Kidney tubule cell (primary cell): ENCODE data around the gene CEP78.
"Not testable (repeated sequence)": the region's sequence is repeated elsewhere in the genome, so short reads cannot be mapped to it uniquely, and the experiment has no call there.

Experiments
- DNase-seq: peaks from one replicate; pipeline ENCODE4 v3.0.0-alpha.2; 2018; ENCODE audit warnings: low spot score

Gene CEP78

DNA sequence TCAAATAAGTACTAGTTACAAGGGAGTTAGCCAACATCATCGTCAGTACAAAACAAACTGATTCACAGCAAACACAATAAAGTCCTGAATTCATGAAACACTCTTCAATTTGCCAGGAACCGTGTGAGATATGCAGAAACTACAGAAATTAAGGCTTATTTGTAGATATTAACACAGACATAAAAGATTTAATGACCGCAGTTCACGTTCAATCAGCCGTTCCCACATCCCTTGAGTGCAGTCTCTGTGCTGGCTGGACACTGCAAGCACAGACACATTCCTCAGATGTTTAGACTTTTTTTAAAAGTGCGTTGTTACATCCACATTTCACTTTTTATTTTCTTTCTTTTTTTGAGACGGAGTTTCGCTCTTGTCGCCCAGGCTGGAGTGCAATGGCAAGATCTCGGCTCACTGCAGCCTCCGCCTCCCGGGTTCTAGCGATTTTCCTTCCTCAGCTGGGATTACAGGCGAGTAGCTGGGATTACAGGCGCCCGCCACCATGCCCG is 566 bp upstream of the CEP78 start:
- peak; percentile 34 for DNase-seq

DNA sequence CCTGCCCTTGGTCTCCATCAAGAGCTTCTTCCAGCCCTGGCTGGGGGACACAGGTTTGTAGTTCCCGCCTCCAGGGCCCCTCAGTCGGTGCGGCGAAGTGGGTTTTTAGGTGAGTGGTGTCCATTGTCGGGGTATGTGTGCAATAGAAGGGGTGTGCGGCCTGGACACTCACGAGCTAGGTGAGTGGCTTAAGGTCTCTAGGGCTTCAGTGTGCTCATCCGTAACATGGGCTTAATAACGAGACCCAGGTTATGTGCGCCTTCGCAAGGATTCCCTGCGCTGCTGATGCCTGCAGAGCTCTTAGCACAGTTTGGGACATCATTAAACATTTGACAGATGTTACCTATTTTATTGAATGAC is 656 bp downstream of the CEP78 start:
- peak; percentile 54 for DNase-seq

GRCh38 chr9:78238046-78239038 is 2.5 kb downstream of the CEP78 start:
- no peak for DNase-seq

- DNase-seq, result peak; percentile 67
Observed at GRCh38 chr9:78239506-78239905, 3.6 kb downstream of the CEP78 start.

GRCh38 chr9:78242041-78242440 is 6.2 kb downstream of the CEP78 start:
- DNase-seq, result no peak

GRCh38 chr9:78243130-78243529 is 7.3 kb downstream of the CEP78 start:
- no peak for DNase-seq

- no peak for DNase-seq
Observed at GRCh38 chr9:78245401-78245800, 9.5 kb downstream of the CEP78 start.

- DNase-seq, result no peak
Observed at GRCh38 chr9:78248635-78249034, 12.8 kb downstream of the CEP78 start.

- DNase-seq, result no peak
Observed at GRCh38 chr9:78249542-78249941, 13.7 kb downstream of the CEP78 start.

GRCh38 chr9:78252616-78253015 is 16.7 kb downstream of the CEP78 start:
- no peak for DNase-seq

DNA sequence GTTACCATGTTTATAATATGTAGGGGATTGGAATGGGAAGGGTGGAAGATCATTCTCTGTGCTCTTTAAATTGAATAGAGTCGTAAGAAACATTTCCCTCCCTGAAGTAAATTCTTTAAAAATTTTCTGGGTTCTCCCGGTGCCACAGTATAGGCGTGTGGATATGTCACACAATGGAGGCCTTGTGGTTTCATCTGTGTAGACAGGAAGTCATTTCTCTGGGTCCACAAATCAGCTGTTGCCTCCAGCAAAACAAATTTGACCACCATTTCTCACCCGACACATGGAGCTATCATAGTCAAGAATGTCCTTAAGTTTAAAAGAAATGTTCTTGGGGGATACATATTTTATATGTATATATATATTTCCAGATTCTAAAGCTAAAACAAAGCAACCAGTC is 17.4 kb downstream of the CEP78 start:
- DNase-seq, result no peak

GRCh38 chr9:78261403-78262001 is 25.6 kb downstream of the CEP78 start:
- peak; percentile 38 for DNase-seq

DNA sequence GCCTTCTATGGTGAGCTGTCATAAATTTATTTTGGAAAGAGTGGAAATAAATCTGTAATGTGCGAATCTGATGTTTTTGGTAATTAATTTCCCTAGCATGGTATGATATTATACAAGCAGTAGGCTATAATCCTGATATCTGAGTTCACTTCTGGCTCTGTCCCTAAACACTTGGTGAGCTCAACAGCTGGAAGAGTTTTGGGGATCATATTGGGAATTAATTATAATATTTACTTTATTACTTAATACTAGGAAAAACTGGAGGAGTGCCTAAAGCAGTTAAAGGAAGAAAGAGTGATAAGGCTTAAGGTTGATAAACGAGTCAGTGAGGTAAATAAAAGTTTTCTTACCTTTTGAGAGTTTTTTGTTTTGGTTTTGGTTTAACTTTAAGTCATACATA is 26.8 kb downstream of the CEP78 start:
- DNase-seq, result no peak

DNA sequence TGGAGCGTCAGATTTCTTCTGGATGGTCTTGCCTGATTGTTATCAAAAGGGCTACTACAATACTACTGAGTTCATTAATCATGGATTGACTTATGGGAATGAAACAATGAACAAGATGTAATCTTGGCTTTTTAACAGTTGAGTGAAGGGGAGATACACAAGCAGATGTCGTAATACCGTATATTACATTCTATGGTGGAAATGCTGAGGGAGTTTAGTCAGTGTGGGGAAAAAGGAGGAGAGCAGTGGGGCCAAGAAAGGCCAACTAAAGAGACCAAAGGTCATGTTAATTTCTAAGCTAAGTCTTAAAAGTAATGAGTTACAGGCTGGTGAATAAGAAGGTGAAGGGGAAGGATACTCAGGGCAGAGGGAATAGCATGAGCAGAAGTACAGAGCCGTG is 32.0 kb downstream of the CEP78 start:
- peak; percentile 39 for DNase-seq

GRCh38 chr9:78269784-78270183 is 33.9 kb downstream of the CEP78 start:
- DNase-seq, result no peak

- no peak for DNase-seq
Observed at GRCh38 chr9:78272307-78272706, 36.4 kb downstream of the CEP78 start.

DNA sequence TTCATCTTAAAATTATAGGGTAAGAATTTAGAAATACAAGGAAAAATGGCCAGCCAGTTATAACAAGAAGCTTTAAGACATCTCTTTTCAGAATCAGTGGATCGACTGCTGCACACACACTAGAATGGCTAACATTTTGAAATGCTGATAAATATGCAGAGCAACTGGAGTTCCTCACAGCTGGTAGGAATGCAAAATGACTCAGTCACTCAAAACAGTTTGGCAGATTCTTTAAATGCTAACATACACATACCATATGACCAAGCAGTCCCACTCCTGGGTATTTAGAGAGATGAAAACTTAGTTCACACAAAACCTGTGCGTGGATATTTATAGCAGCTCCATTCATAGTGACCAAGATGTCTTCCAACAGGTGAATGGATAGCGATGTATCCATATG is 37.9 kb downstream of the CEP78 start:
- no peak for DNase-seq

GRCh38 chr9:78278177-78278777 is 42.4 kb downstream of the CEP78 start:
- no peak for DNase-seq

GRCh38 chr9:78278801-78279200 is 42.9 kb downstream of the CEP78 start:
- DNase-seq, result no peak

DNA sequence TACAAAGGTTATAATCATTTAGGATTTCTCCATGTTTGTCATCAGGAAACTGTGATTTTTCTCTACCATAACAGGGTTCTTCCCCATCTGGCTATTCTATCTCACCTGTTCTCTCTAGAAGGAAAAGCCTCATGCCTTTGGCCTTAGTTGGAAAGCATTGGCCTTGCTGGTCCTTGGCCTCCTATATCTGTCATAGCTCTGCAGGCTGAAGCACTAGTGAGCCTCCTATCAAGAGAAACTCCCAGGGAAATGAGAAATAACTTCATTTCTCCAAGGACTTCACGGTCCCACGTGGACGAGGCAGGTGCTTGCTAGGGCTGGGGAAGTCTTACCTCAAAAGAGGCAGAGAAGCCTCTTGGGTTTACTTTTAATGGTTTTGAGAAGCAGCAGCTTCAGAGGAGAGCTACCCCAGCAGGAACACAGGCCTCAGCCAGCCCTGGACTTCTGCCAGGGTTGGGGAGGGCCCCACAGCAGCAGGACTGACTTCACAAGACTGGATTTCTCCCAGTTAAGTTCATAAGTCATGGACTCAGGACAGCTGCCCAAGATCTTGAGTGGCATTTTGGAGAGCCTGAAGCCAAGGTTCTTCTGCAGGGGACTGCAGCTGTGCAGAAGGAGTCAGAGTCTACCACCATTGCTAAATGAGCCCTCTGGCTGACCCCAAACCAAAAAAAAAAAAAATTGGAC is 45.2 kb downstream of the CEP78 start:
- peak; percentile 39 for DNase-seq

DNA sequence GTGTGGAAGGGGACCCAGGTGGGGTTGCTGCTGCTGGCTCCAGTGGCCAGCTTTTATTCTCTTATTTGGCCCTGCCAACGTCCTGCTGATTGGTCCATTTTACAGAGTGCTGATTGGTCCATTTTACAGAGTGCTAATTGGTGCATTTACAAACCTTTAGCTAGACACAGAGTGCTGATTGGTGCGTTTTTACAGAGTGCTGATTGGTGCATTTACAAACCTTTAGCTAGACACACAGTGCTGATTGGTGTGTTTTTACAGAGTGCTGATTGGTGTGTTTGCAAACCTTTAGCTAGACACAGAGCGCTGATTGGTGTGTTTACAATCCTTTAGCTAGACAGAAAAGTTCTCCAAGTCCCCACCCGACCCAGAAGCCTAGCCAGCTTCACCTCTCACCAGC is 48.3 kb downstream of the CEP78 start:
- DNase-seq, result not testable (repeated sequence)

- DNase-seq, result peak; percentile 35
Observed at GRCh38 chr9:78286125-78286524, 50.2 kb downstream of the CEP78 start.
